Measurements from ENCODE around the gene IL18RAP. TPM values are rescaled to one million over a fixed set of nuclear protein-coding genes. Genes with fewer than 3 reads are reported as not detected.

Gene IL18RAP
- total RNA-seq, 1 experiment from 2014 or later, result not detected

DNA sequence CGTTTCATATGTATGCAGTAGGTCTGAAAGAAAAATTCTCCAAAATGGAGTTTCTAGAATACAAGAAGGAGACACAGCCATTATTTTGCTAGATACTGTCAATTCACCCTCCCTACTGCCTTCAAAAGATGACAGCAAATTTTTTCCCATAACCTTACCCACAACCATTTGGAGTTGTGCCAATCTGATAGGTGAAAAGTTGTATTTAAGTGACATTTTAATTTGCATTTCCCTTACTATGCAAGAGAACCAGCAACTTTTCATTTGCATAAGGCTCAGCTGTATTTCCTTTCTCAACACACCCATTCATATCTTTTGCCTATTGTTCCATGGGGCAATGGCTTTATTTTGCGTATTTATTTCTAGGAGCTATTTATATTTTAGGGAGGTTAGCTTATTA, 31.4 kb upstream of the IL18RAP start:
- Mint-ChIP-seq H3K4me1 (no peaks in the 10 kb centered on the region), H3K9me3 (peaks cover 5% of the 10 kb centered on the region), H3K27me3 (ENCODE audit: low read depth) (no peaks in the 10 kb centered on the region), H3K27ac (no peak overlapping the region), H3K36me3 (no peaks in the 10 kb centered on the region), H3K4me3 (no peak overlapping the region)
- DNase-seq (ENCODE audit: low spot score) (no peak), ATAC-seq (no peak)
- TF ChIP-seq, protein P1, sequence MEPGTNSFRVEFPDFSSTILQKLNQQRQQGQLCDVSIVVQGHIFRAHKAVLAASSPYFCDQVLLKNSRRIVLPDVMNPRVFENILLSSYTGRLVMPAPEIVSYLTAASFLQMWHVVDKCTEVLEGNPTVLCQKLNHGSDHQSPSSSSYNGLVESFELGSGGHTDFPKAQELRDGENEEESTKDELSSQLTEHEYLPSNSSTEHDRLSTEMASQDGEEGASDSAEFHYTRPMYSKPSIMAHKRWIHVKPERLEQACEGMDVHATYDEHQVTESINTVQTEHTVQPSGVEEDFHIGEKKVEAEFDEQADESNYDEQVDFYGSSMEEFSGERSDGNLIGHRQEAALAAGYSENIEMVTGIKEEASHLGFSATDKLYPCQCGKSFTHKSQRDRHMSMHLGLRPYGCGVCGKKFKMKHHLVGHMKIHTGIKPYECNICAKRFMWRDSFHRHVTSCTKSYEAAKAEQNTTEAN (CRISPR knock-in tag; IDR thresholded peaks at IDR 0.05), result no peak
- TF ChIP-seq ATF1 (CRISPR knock-in tag; IDR thresholded peaks at IDR 0.05), result no peak
- TF ChIP-seq ZNF423 (CRISPR knock-in tag; IDR thresholded peaks at IDR 0.05), result no peak
- TF ChIP-seq ZNF671 (CRISPR knock-in tag; IDR thresholded peaks at IDR 0.05), result no peak
- no peak for TF ChIP-seq TEAD1 (CRISPR knock-in tag; IDR thresholded peaks at IDR 0.05)
- TF ChIP-seq FOXJ3 (CRISPR knock-in tag; IDR thresholded peaks at IDR 0.05; ENCODE audit: borderline replicate concordance), result no peak
- TF ChIP-seq, protein P2, sequence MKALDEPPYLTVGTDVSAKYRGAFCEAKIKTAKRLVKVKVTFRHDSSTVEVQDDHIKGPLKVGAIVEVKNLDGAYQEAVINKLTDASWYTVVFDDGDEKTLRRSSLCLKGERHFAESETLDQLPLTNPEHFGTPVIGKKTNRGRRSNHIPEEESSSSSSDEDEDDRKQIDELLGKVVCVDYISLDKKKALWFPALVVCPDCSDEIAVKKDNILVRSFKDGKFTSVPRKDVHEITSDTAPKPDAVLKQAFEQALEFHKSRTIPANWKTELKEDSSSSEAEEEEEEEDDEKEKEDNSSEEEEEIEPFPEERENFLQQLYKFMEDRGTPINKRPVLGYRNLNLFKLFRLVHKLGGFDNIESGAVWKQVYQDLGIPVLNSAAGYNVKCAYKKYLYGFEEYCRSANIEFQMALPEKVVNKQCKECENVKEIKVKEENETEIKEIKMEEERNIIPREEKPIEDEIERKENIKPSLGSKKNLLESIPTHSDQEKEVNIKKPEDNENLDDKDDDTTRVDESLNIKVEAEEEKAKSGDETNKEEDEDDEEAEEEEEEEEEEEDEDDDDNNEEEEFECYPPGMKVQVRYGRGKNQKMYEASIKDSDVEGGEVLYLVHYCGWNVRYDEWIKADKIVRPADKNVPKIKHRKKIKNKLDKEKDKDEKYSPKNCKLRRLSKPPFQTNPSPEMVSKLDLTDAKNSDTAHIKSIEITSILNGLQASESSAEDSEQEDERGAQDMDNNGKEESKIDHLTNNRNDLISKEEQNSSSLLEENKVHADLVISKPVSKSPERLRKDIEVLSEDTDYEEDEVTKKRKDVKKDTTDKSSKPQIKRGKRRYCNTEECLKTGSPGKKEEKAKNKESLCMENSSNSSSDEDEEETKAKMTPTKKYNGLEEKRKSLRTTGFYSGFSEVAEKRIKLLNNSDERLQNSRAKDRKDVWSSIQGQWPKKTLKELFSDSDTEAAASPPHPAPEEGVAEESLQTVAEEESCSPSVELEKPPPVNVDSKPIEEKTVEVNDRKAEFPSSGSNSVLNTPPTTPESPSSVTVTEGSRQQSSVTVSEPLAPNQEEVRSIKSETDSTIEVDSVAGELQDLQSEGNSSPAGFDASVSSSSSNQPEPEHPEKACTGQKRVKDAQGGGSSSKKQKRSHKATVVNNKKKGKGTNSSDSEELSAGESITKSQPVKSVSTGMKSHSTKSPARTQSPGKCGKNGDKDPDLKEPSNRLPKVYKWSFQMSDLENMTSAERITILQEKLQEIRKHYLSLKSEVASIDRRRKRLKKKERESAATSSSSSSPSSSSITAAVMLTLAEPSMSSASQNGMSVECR (CRISPR knock-in tag; IDR thresholded peaks at IDR 0.05; ENCODE audit: borderline replicate concordance), result no peak
- no peak for TF ChIP-seq ZNF138 (CRISPR knock-in tag; conservative IDR thresholded peaks at IDR 0.05)
- no peak for TF ChIP-seq HMGA2 (CRISPR knock-in tag; IDR thresholded peaks at IDR 0.05)
- no peak for TF ChIP-seq SP1 (CRISPR knock-in tag; conservative IDR thresholded peaks at IDR 0.05)
- no peak for TF ChIP-seq MXD4 (CRISPR knock-in tag; IDR thresholded peaks at IDR 0.05; ENCODE audit: borderline replicate concordance)
- TF ChIP-seq, protein P3, sequence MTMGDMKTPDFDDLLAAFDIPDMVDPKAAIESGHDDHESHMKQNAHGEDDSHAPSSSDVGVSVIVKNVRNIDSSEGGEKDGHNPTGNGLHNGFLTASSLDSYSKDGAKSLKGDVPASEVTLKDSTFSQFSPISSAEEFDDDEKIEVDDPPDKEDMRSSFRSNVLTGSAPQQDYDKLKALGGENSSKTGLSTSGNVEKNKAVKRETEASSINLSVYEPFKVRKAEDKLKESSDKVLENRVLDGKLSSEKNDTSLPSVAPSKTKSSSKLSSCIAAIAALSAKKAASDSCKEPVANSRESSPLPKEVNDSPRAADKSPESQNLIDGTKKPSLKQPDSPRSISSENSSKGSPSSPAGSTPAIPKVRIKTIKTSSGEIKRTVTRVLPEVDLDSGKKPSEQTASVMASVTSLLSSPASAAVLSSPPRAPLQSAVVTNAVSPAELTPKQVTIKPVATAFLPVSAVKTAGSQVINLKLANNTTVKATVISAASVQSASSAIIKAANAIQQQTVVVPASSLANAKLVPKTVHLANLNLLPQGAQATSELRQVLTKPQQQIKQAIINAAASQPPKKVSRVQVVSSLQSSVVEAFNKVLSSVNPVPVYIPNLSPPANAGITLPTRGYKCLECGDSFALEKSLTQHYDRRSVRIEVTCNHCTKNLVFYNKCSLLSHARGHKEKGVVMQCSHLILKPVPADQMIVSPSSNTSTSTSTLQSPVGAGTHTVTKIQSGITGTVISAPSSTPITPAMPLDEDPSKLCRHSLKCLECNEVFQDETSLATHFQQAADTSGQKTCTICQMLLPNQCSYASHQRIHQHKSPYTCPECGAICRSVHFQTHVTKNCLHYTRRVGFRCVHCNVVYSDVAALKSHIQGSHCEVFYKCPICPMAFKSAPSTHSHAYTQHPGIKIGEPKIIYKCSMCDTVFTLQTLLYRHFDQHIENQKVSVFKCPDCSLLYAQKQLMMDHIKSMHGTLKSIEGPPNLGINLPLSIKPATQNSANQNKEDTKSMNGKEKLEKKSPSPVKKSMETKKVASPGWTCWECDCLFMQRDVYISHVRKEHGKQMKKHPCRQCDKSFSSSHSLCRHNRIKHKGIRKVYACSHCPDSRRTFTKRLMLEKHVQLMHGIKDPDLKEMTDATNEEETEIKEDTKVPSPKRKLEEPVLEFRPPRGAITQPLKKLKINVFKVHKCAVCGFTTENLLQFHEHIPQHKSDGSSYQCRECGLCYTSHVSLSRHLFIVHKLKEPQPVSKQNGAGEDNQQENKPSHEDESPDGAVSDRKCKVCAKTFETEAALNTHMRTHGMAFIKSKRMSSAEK (CRISPR knock-in tag; IDR thresholded peaks at IDR 0.05; ENCODE audit: borderline replicate concordance), result no peak
- TF ChIP-seq ZNF317 (CRISPR knock-in tag; IDR thresholded peaks at IDR 0.05; ENCODE audit: borderline replicate concordance, low read depth), result no peak
- TF ChIP-seq, protein P4, sequence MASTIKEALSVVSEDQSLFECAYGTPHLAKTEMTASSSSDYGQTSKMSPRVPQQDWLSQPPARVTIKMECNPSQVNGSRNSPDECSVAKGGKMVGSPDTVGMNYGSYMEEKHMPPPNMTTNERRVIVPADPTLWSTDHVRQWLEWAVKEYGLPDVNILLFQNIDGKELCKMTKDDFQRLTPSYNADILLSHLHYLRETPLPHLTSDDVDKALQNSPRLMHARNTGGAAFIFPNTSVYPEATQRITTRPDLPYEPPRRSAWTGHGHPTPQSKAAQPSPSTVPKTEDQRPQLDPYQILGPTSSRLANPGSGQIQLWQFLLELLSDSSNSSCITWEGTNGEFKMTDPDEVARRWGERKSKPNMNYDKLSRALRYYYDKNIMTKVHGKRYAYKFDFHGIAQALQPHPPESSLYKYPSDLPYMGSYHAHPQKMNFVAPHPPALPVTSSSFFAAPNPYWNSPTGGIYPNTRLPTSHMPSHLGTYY (CRISPR knock-in tag; IDR thresholded peaks at IDR 0.05), result no peak
- TF ChIP-seq GTF2I (CRISPR knock-in tag; conservative IDR thresholded peaks at IDR 0.05), result no peak
- TF ChIP-seq, protein P5, sequence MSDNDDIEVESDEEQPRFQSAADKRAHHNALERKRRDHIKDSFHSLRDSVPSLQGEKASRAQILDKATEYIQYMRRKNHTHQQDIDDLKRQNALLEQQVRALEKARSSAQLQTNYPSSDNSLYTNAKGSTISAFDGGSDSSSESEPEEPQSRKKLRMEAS (CRISPR knock-in tag; IDR thresholded peaks at IDR 0.05), result no peak
- TF ChIP-seq, protein P6, sequence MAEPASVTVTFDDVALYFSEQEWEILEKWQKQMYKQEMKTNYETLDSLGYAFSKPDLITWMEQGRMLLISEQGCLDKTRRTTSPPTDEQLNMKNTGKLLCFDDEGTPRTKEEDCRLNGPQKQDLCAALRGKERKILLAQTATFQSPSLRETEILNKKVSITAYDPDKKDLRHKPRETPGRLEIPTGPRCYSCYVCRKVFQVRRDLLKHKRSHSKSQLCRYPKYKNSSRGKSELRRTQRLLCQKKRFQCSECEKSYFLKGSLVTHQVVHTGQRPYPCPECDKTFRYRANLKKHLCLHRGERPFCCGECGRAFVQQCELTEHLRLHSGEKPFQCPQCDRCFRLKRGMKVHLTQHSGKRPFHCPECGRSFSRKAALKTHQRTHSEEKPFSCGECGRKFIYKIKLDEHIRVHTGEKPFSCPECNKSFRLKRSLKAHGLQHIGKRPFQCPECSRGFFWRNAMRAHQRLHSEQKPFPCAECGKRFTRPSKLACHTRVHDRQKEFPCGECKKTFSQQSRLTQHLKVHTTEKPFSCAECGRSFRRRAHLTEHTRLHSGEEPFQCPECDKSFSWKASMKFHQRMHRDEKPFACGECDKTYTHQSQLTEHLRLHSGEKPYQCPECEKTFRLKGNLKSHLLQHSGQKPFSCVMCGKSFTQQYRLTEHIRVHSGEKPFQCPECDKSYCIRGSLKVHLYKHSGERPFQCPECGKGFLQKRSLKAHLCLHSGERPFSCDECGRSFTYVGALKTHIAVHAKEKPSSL (CRISPR knock-in tag; conservative IDR thresholded peaks at IDR 0.05), result no peak
- TF ChIP-seq, protein P7, sequence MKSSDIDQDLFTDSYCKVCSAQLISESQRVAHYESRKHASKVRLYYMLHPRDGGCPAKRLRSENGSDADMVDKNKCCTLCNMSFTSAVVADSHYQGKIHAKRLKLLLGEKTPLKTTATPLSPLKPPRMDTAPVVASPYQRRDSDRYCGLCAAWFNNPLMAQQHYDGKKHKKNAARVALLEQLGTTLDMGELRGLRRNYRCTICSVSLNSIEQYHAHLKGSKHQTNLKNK (CRISPR knock-in tag; IDR thresholded peaks at IDR 0.05), result no peak
- ChIA-PET POLR2A (no interaction called here), CTCF (interaction anchor here (1.4 kb wide), 1 partner anchor 151 kb away, joined by 4 read pairs; no protein-coding TSS in a partner anchor)

All from WTC11 (cell line).